HFFc6 (cell line): ENCODE measurements around the gene ERICH6B. TPM values are rescaled to one million over a fixed set of nuclear protein-coding genes. Genes with fewer than 3 reads are reported as not detected.
"Not testable (repeated sequence)": the region's sequence is repeated elsewhere in the genome, so short reads cannot be mapped to it uniquely, and the experiment has no call there.

Experiments used
- DNase-seq: peaks from one replicate; pipeline ENCODE4 v3.0.0-alpha.2; 2018
- H3K27ac Mint-ChIP-seq: 2 replicates; pipeline ENCODE4 v1.8.0; 2020; ENCODE audit warnings: mild to moderate bottlenecking, mixed read lengths
- H3K27me3 Mint-ChIP-seq: 2 replicates; pipeline ENCODE4 v1.8.0; 2021; ENCODE audit warnings: mild to moderate bottlenecking, moderate library complexity, mixed read lengths; ENCODE audit not compliant: insufficient read depth
- H3K36me3 Mint-ChIP-seq: 2 replicates; pipeline ENCODE4 v1.8.0; 2021; ENCODE audit warnings: low read depth, mixed read lengths
- H3K4me1 Mint-ChIP-seq: 2 replicates; pipeline ENCODE4 v1.8.0; 2020; ENCODE audit warnings: low read depth, mixed read lengths
- H3K4me3 Mint-ChIP-seq: 2 replicates; pipeline ENCODE4 v1.8.0; 2020; ENCODE audit warnings: mild to moderate bottlenecking, moderate library complexity, mixed read lengths
- H3K9me3 Mint-ChIP-seq: 2 replicates; pipeline ENCODE4 v1.8.0; 2020; ENCODE audit warnings: mild to moderate bottlenecking, mixed read lengths
- CTCF ChIP-seq: fragments of 200-600 bp; sonication (generic); IDR thresholded peaks from 2 replicates; pipeline ENCODE4 v1.5.0; 2021; ENCODE audit warnings: antibody characterized with exemption, mild to moderate bottlenecking
- total RNA-seq, 6 experiments: library from RNA; stranded (reverse); fragmentation: NEBNext Ultra II Directional; extraction: Animal tissue kit (Norgen Biotek cat#: 25700); gene quantifications; 2 replicates in 1 of 6; 3 replicates in 5 of 6; pipeline ENCODE4 v1.2.3, GENCODE V29; 2021

ERICH6B gene
- total RNA-seq, 6 experiments from 2014 or later = not detected

- Mint-ChIP-seq H3K27ac (no peak overlapping the region), H3K4me1 (peaks cover 15% of the 10 kb centered on the region), H3K36me3 (no peaks in the 10 kb centered on the region), H3K9me3 (peaks cover 4% of the 10 kb centered on the region; the same call in 1 of the 2 replicates), H3K4me3 (no peak overlapping the region), H3K27me3 (no peaks in the 10 kb centered on the region; the same call in 1 of the 2 replicates)
- no peak for DNase-seq
- no peak for TF ChIP-seq CTCF
Observed at GRCh38 chr13:45654633-45655349, 39.3 kb upstream of the ERICH6B start.

GRCh38 chr13:45645263-45645662 is 29.7 kb upstream of the ERICH6B start:
- H3K9me3 Mint-ChIP-seq, H3K36me3 Mint-ChIP-seq, DNase-seq, H3K27ac Mint-ChIP-seq, H3K27me3 Mint-ChIP-seq, H3K4me3 Mint-ChIP-seq, H3K4me1 Mint-ChIP-seq: not testable (repeated sequence)

GRCh38 chr13:45642159-45642558 is 26.6 kb upstream of the ERICH6B start:
- H3K27me3 Mint-ChIP-seq, DNase-seq, H3K36me3 Mint-ChIP-seq, H3K4me1 Mint-ChIP-seq, H3K9me3 Mint-ChIP-seq, H3K27ac Mint-ChIP-seq, H3K4me3 Mint-ChIP-seq: not testable (repeated sequence)

GRCh38 chr13:45635291-45635690 is 19.8 kb upstream of the ERICH6B start:
- H3K27ac Mint-ChIP-seq, H3K4me1 Mint-ChIP-seq, H3K36me3 Mint-ChIP-seq, DNase-seq, H3K9me3 Mint-ChIP-seq, H3K4me3 Mint-ChIP-seq: not testable (repeated sequence)
- peaks cover 18% of the 10 kb centered on the region for H3K27me3 Mint-ChIP-seq

GRCh38 chr13:45630791-45631190 is 15.3 kb upstream of the ERICH6B start:
- Mint-ChIP-seq H3K4me3 (no peak overlapping the region), H3K27me3 (peaks cover 15% of the 10 kb centered on the region; the same call in 1 of the 2 replicates), H3K4me1 (no peaks in the 10 kb centered on the region; the same call in 1 of the 2 replicates), H3K36me3 (no peaks in the 10 kb centered on the region), H3K9me3 (no peaks in the 10 kb centered on the region), H3K27ac (no peak overlapping the region)
- DNase-seq = no peak
- TF ChIP-seq CTCF = no peak

- Mint-ChIP-seq H3K27me3 (peaks cover 15% of the 10 kb centered on the region; the same call in 1 of the 2 replicates), H3K27ac (no peak overlapping the region), H3K4me3 (no peak overlapping the region), H3K4me1 (no peaks in the 10 kb centered on the region; the same call in 1 of the 2 replicates), H3K9me3 (no peaks in the 10 kb centered on the region), H3K36me3 (no peaks in the 10 kb centered on the region)
- no peak for DNase-seq
- no peak for TF ChIP-seq CTCF
Observed at GRCh38 chr13:45629940-45630339, 14.4 kb upstream of the ERICH6B start.

- no peak overlapping the region for H3K4me3 Mint-ChIP-seq
Observed at GRCh38 chr13:45628094-45628493, 12.6 kb upstream of the ERICH6B start.

More at GRCh38 chr13:45628094-45628493, 12.6 kb upstream of the ERICH6B start:
- Mint-ChIP-seq H3K27me3 (peaks cover 15% of the 10 kb centered on the region; the same call in 1 of the 2 replicates), H3K27ac (no peak overlapping the region), H3K9me3 (no peaks in the 10 kb centered on the region), H3K36me3 (no peaks in the 10 kb centered on the region), H3K4me1 (no peaks in the 10 kb centered on the region; the same call in 1 of the 2 replicates)
- no peak for DNase-seq
- TF ChIP-seq CTCF = no peak
